Measurements from ENCODE around the gene ATXN10.

GRCh38 chr22:45771057-45771456, 99.4 kb downstream of the ATXN10 start:
- TF ChIP-seq CTCF (IDR thresholded peaks at IDR 0.05; ENCODE audit: insufficient read depth, low read length, poor library complexity, severe bottlenecking) (no peak), EZH2phosphoT487 (conservative IDR thresholded peaks at IDR 0.05; ENCODE audit: low read length) (no peak)
